IMR-90 (cell line): ENCODE measurements around the gene NKD1. TPM values are rescaled to one million over a fixed set of nuclear protein-coding genes. Genes with fewer than 3 reads are reported as not detected.

Experiments
- ATAC-seq: fragments of 200-7000 bp; cut with Tn5 transposase; 2 replicates; pipeline ENCODE4 v1.9.1; 2020; ENCODE audit warnings: low read depth, mild to moderate bottlenecking, moderate library complexity
- BruUV-seq: library from RNA; stranded (reverse); fragments of 400-500 nt; replicated peaks from 2 replicates; lab custom pipeline; 2021; lab: Mats Ljungman, UMichigan
- CTCF ChIA-PET: fragments of 300-600 bp; formaldehyde crosslinking; extraction: SDS; loops from one replicate; lab custom pipeline; 2021; ENCODE audit warnings: antibody characterized with exemption; lab: Yijun Ruan, JAX
- POLR2A ChIA-PET: fragments of 300-600 bp; sonication (Branson Sonifier 250); formaldehyde crosslinking; loops from one replicate; lab custom pipeline; 2022; ENCODE audit warnings: antibody characterized with exemption; ENCODE audit not compliant: unreplicated experiment; lab: Charles Lee
- DNase-seq: peaks from one replicate; pipeline ENCODE4 v3.0.0; 2013
- H2AFZ ChIP-seq: replicated peaks from 2 replicates; pipeline ENCODE3; 2013; ENCODE audit warnings: low read length, mild to moderate bottlenecking; ENCODE audit not compliant: poor library complexity
- H2AK5ac ChIP-seq: 2 replicates; pipeline ENCODE4 v1.6.1; 2013; ENCODE audit warnings: low read depth, low read length, inconsistent platforms
- H2AK9ac ChIP-seq: replicated peaks from 2 replicates; pipeline ENCODE3; 2013; ENCODE audit warnings: mild to moderate bottlenecking, low read depth, low read length, moderate library complexity; ENCODE audit not compliant: poor library complexity
- H2BK120ac ChIP-seq: 2 replicates; pipeline ENCODE4 v1.6.1; 2013; ENCODE audit warnings: low read depth, low read length, inconsistent platforms
- H2BK15ac ChIP-seq: 3 replicates; pipeline ENCODE4 v1.6.1; 2013; ENCODE audit warnings: low read depth, low read length, inconsistent platforms
- H2BK20ac ChIP-seq: 2 replicates; pipeline ENCODE4 v1.6.1; 2013; ENCODE audit warnings: low read depth, mild to moderate bottlenecking, inconsistent platforms, low read length, moderate library complexity
- H2BK5ac ChIP-seq: 2 replicates; pipeline ENCODE4 v1.6.1; 2013; ENCODE audit warnings: mild to moderate bottlenecking, low read depth, low read length, inconsistent platforms; ENCODE audit not compliant: poor library complexity, severe bottlenecking
- H3K14ac ChIP-seq: replicated peaks from 2 replicates; pipeline ENCODE4 v1.6.1; 2013; ENCODE audit warnings: low read depth, low read length, inconsistent platforms
- H3K18ac ChIP-seq: 2 replicates; pipeline ENCODE4 v1.6.1; 2013; ENCODE audit warnings: low read depth, low read length, control low read depth
- H3K23ac ChIP-seq: 2 replicates; pipeline ENCODE4 v1.6.1; 2013; ENCODE audit warnings: low read depth, low read length, inconsistent platforms
- H3K27ac ChIP-seq: 2 replicates; pipeline ENCODE4 v1.5.1; 2013; ENCODE audit warnings: mild to moderate bottlenecking, control low read depth, low read length; ENCODE audit not compliant: insufficient read depth
- H3K27me3 ChIP-seq: 2 replicates; pipeline ENCODE4 v1.6.1; 2013; ENCODE audit warnings: low read length; ENCODE audit not compliant: control insufficient read depth, insufficient read depth
- H3K36me3 ChIP-seq: 2 replicates; pipeline ENCODE4 v1.6.1; 2013; ENCODE audit warnings: low read length, mixed read lengths; ENCODE audit not compliant: control insufficient read depth, insufficient read depth
- H3K4ac ChIP-seq: 2 replicates; pipeline ENCODE4 v1.6.1; 2013; ENCODE audit warnings: low read depth, low read length, inconsistent platforms
- H3K4me1 ChIP-seq: 2 replicates; pipeline ENCODE4 v1.6.1; 2013; ENCODE audit warnings: low read length, mixed read lengths; ENCODE audit not compliant: control insufficient read depth, insufficient read depth
- H3K4me2 ChIP-seq: 2 replicates; pipeline ENCODE4 v1.6.1; 2013; ENCODE audit warnings: low read depth, mild to moderate bottlenecking, control low read depth, low read length, moderate library complexity
- H3K4me3 ChIP-seq: 2 replicates; pipeline ENCODE4 v1.5.1; 2013; ENCODE audit warnings: low read depth, mild to moderate bottlenecking, control low read depth, low read length, moderate library complexity; ENCODE audit not compliant: insufficient read depth
- H3K56ac ChIP-seq: 2 replicates; pipeline ENCODE4 v1.6.1; 2013; ENCODE audit warnings: low read length, inconsistent platforms; ENCODE audit not compliant: insufficient read depth; ENCODE audit errors: extremely low read depth
- H3K79me1 ChIP-seq, 2 experiments: 2 replicates each; pipeline ENCODE4 v1.6.1; 2013; ENCODE audit warnings: low read length in 2 of 2, inconsistent platforms in 1 of 2, low read depth in 1 of 2
- H3K9ac ChIP-seq: 2 replicates; pipeline ENCODE4 v1.6.1; 2013; ENCODE audit warnings: low read depth, low read length, control low read depth
- H3K9me1 ChIP-seq: 2 replicates; pipeline ENCODE4 v1.6.1; 2013; ENCODE audit warnings: low read length, inconsistent platforms; ENCODE audit not compliant: insufficient read depth
- H3K9me3 ChIP-seq: 2 replicates; pipeline ENCODE4 v1.6.1; 2013; ENCODE audit warnings: low read length; ENCODE audit not compliant: control insufficient read depth, insufficient read depth
- H4K20me1 ChIP-seq: 2 replicates; pipeline ENCODE4 v1.6.1; 2013; ENCODE audit warnings: low read length, inconsistent platforms; ENCODE audit not compliant: insufficient read depth
- H4K5ac ChIP-seq: 2 replicates; pipeline ENCODE4 v1.6.1; 2013; ENCODE audit warnings: mild to moderate bottlenecking, low read depth, low read length, control low read depth
- H4K8ac ChIP-seq, 2 experiments: 2 replicates each; pipeline ENCODE4 v1.6.1; 2013; ENCODE audit warnings: low read depth in 2 of 2, low read length in 2 of 2, control low read depth in 1 of 2, inconsistent platforms in 1 of 2
- H4K91ac ChIP-seq: 2 replicates; pipeline ENCODE4 v1.6.1; 2013; ENCODE audit warnings: low read depth, low read length, inconsistent platforms; ENCODE audit not compliant: insufficient read depth
- RFX5 ChIP-seq: IDR thresholded peaks from 2 replicates; pipeline ENCODE4 v1.8.0; 2012; ENCODE audit warnings: low read depth, mild to moderate bottlenecking, low read length, moderate library complexity
- WGBS, 2 experiments: methylation state at CpG; one replicate each; pipeline versions ENCODE4 v1.1.5 to v1.1.7; 2013; ENCODE audit warnings: missing lambda C conversion rate in 2 of 2; ENCODE audit not compliant: insufficient read length in 1 of 2; ENCODE audit errors: extremely low coverage in 2 of 2; 5-methylcytosine and 5-hydroxymethylcytosine counted together
- dilution Hi-C: fragments of 300-500 bp; cut with HindIII; formaldehyde crosslinking; loops from one replicate; pipeline ENCODE4 v1.14.3; 2018; ENCODE audit warnings: low sequenced_read_pairs; ENCODE audit not compliant: unreplicated experiment
- in situ Hi-C: fragments of 300-500 bp; cut with MboI; formaldehyde crosslinking; loops from 3 replicates; pipeline ENCODE4 v1.14.3; 2019; ENCODE audit warnings: low sequenced_read_pairs, inconsistent platforms, mixed read lengths
- intact Hi-C: fragments of 100-400 bp; cut with micrococcal nuclease; formaldehyde crosslinking; loops from 2 replicates; pipeline ENCODE4 v1.10.0; 2022
- polyA plus RNA-seq, 3 experiments: library from polyadenylated mRNA; depleted of rRNA; stranded (reverse); fragments of >200 nt; gene quantifications; 2 replicates each; pipeline ENCODE4 v1.2.3, GENCODE V29; 2012; ENCODE audit warnings: low replicate concordance in 1 of 3
- total RNA-seq: library from RNA; depleted of rRNA; stranded (reverse); fragments of >200 nt; gene quantifications from 2 replicates; pipeline ENCODE4 v1.2.3, GENCODE V29; 2012
- TF ChIP-seq, protein P1 (sequence below): fragments of 150-350 bp; IDR thresholded peaks from 2 replicates; pipeline ENCODE4 v1.6.1; 2017; ENCODE audit warnings: mild to moderate bottlenecking, antibody characterized with exemption, low read length, low read depth

Gene NKD1
- total and polyA plus RNA-seq, 2 of the 4 experiments (the other 2 are of a cell fraction) = not detected

DNA sequence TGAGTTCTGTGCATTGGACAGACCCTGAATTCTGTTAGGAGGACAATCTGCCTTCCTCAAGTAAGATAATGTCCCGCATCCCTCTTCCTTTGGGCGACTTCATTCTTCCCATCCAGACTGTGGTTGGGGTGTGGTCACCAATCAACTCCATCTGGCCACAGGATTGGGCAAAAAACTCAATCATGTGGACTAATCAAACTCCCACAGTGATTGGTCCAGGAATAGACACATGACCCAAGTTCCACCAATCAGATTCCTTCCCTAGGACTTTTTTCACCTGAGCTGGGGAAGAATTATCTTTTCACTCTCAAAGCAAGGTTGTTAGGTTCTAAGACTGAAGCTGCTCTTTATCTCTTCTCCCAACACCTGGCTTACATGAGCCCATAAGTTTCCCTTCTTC is 13.2 kb upstream of the NKD1 start:
- no peaks in the 10 kb centered on the region for H3K9me1 ChIP-seq
- no peak overlapping the region for H3K14ac ChIP-seq
- H4K20me1 ChIP-seq = no peaks in the 10 kb centered on the region
- no peak overlapping the region for H3K56ac ChIP-seq
- no peak overlapping the region for H3K9ac ChIP-seq
- H3K4me1 ChIP-seq = no peaks in the 10 kb centered on the region
- dilution Hi-C loops (no loop called here), in situ Hi-C loops (no loop called here), intact Hi-C loops (no loop called here)
- no peak overlapping the region for H3K4me3 ChIP-seq
- no peak overlapping the region for H2BK15ac ChIP-seq
- no peaks in the 10 kb centered on the region for H3K27me3 ChIP-seq
- ChIA-PET CTCF (interaction anchor here (0.6 kb wide), 1 partner anchor 180 kb away, joined by 3 read pairs; no protein-coding TSS in a partner anchor), POLR2A (no interaction called here)
- ATAC-seq (no peak), DNase-seq (no peak)
- H2BK120ac ChIP-seq = no peak overlapping the region
- no peak overlapping the region for H2AK5ac ChIP-seq
- H3K27ac ChIP-seq = no peak overlapping the region
- H3K36me3 ChIP-seq = no peaks in the 10 kb centered on the region
- H3K18ac ChIP-seq = no peak overlapping the region
- WGBS, 2 experiments = no CpG with 5 or more reads among the region's 2 CpGs
- no peak overlapping the region for H2BK20ac ChIP-seq
- no peak overlapping the region for H3K23ac ChIP-seq
- H3K4me2 ChIP-seq = no peak overlapping the region
- TF ChIP-seq, protein P1, sequence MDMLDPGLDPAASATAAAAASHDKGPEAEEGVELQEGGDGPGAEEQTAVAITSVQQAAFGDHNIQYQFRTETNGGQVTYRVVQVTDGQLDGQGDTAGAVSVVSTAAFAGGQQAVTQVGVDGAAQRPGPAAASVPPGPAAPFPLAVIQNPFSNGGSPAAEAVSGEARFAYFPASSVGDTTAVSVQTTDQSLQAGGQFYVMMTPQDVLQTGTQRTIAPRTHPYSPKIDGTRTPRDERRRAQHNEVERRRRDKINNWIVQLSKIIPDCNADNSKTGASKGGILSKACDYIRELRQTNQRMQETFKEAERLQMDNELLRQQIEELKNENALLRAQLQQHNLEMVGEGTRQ = 0 out of 2 replicates have a peak, but pooled peaks have one; percentile 32
- no peak for TF ChIP-seq RFX5
- H3K79me1 ChIP-seq = no peaks in the 10 kb centered on the region
- no peak overlapping the region for H2AK9ac ChIP-seq
- no peak overlapping the region for H2BK5ac ChIP-seq
- no TSS peak for BruUV-seq
- no peak overlapping the region for H4K91ac ChIP-seq
- H3K9me3 ChIP-seq = no peaks in the 10 kb centered on the region
- H4K8ac ChIP-seq = no peak overlapping the region
- H4K5ac ChIP-seq = no peak overlapping the region
- H3K4ac ChIP-seq = no peak overlapping the region
- H2AFZ ChIP-seq = no peak overlapping the region
